Endodermal cell (in vitro differentiated cells): ENCODE results near the gene TTC7B. TPM values are rescaled to one million over a fixed set of nuclear protein-coding genes. Genes with fewer than 3 reads are reported as not detected.

ENCODE experiments used
- DNase-seq: peaks from one replicate; pipeline ENCODE4 v3.0.0-alpha.2; 2017
- H3K27ac ChIP-seq: 2 replicates; pipeline ENCODE4 v1.5.1; 2013; ENCODE audit warnings: mild to moderate bottlenecking, low read depth, low read length, moderate library complexity
- H3K27me3 ChIP-seq: 2 replicates; pipeline ENCODE4 v1.6.1; 2013; ENCODE audit warnings: mild to moderate bottlenecking, low read length, moderate library complexity; ENCODE audit not compliant: insufficient read depth, control insufficient read depth, poor library complexity, severe bottlenecking
- H3K36me3 ChIP-seq: 2 replicates; pipeline ENCODE4 v1.7.0; 2013; ENCODE audit warnings: mild to moderate bottlenecking, low read length, moderate library complexity; ENCODE audit not compliant: control insufficient read depth, insufficient read depth
- H3K4me1 ChIP-seq: one replicate; pipeline ENCODE4 v1.7.0; 2013; ENCODE audit warnings: low read length; ENCODE audit not compliant: control insufficient read depth, insufficient read depth
- H3K4me3 ChIP-seq: 2 replicates; pipeline ENCODE4 v1.5.1; 2013; ENCODE audit warnings: mild to moderate bottlenecking, low read length, moderate library complexity
- H3K9ac ChIP-seq: 2 replicates; pipeline ENCODE4 v1.6.1; 2013; ENCODE audit warnings: mild to moderate bottlenecking, low read length, moderate library complexity; ENCODE audit not compliant: poor library complexity, severe bottlenecking; ENCODE audit errors: extremely low read depth
- H3K9me3 ChIP-seq: 2 replicates; pipeline ENCODE4 v1.6.1; 2013; ENCODE audit warnings: mild to moderate bottlenecking, low read length, moderate library complexity; ENCODE audit not compliant: control insufficient read depth
- H3K27ac Mint-ChIP-seq: 2 replicates; pipeline ENCODE4 v1.8.0; 2020; ENCODE audit warnings: mixed read lengths
- H3K27me3 Mint-ChIP-seq: 2 replicates; pipeline ENCODE4 v1.8.0; 2021; ENCODE audit warnings: mild to moderate bottlenecking, mixed read lengths; ENCODE audit not compliant: insufficient read depth
- H3K36me3 Mint-ChIP-seq: 2 replicates; pipeline ENCODE4 v1.8.0; 2020; ENCODE audit warnings: low read depth, mixed read lengths
- H3K4me1 Mint-ChIP-seq: 2 replicates; pipeline ENCODE4 v1.8.0; 2020; ENCODE audit warnings: mixed read lengths
- H3K4me3 Mint-ChIP-seq: 2 replicates; pipeline ENCODE4 v1.8.0; 2020; ENCODE audit warnings: mild to moderate bottlenecking, moderate library complexity, mixed read lengths
- H3K9me3 Mint-ChIP-seq: 2 replicates; pipeline ENCODE4 v1.8.0; 2020; ENCODE audit warnings: mild to moderate bottlenecking, mixed read lengths
- WGBS, 2 experiments: methylation state at CpG; one replicate each; pipeline versions ENCODE4 v1.1.5 to v1.1.7; 2013; ENCODE audit warnings: missing lambda C conversion rate in 2 of 2, mixed read lengths in 1 of 2; ENCODE audit not compliant: insufficient coverage in 1 of 2, insufficient read length in 1 of 2; 5-methylcytosine and 5-hydroxymethylcytosine counted together
- total RNA-seq, 2 donors: library from RNA; stranded (reverse); fragmentation: NEBNext Ultra II Directional in 1 of 2; extraction: Animal tissue kit (Norgen Biotek cat#: 25700) in 1 of 2; gene quantifications; 2 replicates in 1 of 2; 3 replicates in 1 of 2; pipeline ENCODE4 v1.2.1, GENCODE V29; 2021
- TF ChIP-seq, protein P1 (sequence below): fragments of 200-600 bp; sonication (generic); conservative IDR thresholded peaks from 2 replicates; pipeline ENCODE4 v1.5.0; 2021; ENCODE audit warnings: antibody characterized with exemption, mild to moderate bottlenecking

Gene TTC7B
- total RNA-seq, 2 donors from 2014 or later, result 51.3 to 62.6 TPM

DNA sequence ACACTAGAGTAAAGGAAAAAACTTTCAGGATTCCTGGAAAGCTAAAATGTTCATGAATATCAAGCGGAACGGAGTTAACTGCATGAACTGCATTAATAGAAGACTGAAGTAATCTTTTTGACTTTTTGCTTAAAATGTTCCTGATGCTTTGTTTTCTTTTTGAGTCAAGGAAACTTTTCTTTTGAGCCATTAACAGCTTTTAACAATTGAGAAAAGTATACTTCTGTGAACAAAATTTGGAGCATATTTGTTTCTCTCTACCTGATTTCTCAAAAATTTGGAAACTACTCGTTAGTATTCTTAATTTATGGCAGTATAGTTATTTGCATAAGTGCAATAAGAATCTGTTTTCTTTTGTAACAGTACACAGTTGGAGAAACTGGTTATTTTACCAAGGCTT, 340.9 kb downstream of the TTC7B start:
- H3K4me3 ChIP-seq, result peak overlapping the region; percentile 44
- TF ChIP-seq, protein P1, sequence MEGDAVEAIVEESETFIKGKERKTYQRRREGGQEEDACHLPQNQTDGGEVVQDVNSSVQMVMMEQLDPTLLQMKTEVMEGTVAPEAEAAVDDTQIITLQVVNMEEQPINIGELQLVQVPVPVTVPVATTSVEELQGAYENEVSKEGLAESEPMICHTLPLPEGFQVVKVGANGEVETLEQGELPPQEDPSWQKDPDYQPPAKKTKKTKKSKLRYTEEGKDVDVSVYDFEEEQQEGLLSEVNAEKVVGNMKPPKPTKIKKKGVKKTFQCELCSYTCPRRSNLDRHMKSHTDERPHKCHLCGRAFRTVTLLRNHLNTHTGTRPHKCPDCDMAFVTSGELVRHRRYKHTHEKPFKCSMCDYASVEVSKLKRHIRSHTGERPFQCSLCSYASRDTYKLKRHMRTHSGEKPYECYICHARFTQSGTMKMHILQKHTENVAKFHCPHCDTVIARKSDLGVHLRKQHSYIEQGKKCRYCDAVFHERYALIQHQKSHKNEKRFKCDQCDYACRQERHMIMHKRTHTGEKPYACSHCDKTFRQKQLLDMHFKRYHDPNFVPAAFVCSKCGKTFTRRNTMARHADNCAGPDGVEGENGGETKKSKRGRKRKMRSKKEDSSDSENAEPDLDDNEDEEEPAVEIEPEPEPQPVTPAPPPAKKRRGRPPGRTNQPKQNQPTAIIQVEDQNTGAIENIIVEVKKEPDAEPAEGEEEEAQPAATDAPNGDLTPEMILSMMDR, result no peak
- Mint-ChIP-seq H3K27ac (no peak overlapping the region), H3K4me1 (no peaks in the 10 kb centered on the region), H3K9me3 (peaks cover 59% of the 10 kb centered on the region), H3K36me3 (no peaks in the 10 kb centered on the region), H3K27me3 (peaks cover 4% of the 10 kb centered on the region), H3K4me3 (no peak overlapping the region)
- H3K36me3 ChIP-seq, result no peaks in the 10 kb centered on the region
- H3K9ac ChIP-seq, result no peak overlapping the region
- H3K4me1 ChIP-seq, result no peaks in the 10 kb centered on the region
- no peaks in the 10 kb centered on the region for H3K27me3 ChIP-seq
- DNase-seq, result no peak
- no peak overlapping the region for H3K27ac ChIP-seq
- WGBS, 2 experiments, result 56 to 60% methylated on average over 3 of the region's 3 CpGs
- H3K9me3 ChIP-seq, result peaks cover 59% of the 10 kb centered on the region

Other genes with a start within 250 kb of the TTC7B start
- gene RPS6KA5, start 244.2 kb upstream of the TTC7B start, total RNA-seq, result 1 to 10 TPM; 3.3 to 5.1 TPM